Right cardiac atrium (tissue), 5 donors: ENCODE data around the gene CFAP74. TPM values are rescaled to one million over a fixed set of nuclear protein-coding genes. Genes with fewer than 3 reads are reported as not detected.
A peak's percentile ranks its signal among the peaks of the same experiment; 100 is the strongest.

ENCODE experiments used
- ATAC-seq, 2 donors: fragments of 200-7000 bp; cut with Tn5 transposase; one replicate each; pipeline versions ENCODE4 v1.8.0 to v1.9.1; 2020; ENCODE audit warnings: moderate library complexity in 2 of 2, mild to moderate bottlenecking in 1 of 2
- DNase-seq, 3 donors: peaks; one replicate each; pipeline ENCODE4 v3.0.0-alpha.2; 2020
- H3K27ac ChIP-seq: one replicate; pipeline ENCODE4 v1.5.1; 2013; ENCODE audit warnings: mild to moderate bottlenecking, low read length, control low read depth, moderate library complexity
- H3K27me3 ChIP-seq: one replicate; pipeline ENCODE4 v1.6.1; 2013; ENCODE audit not compliant: control insufficient read depth, insufficient read depth
- H3K4me1 ChIP-seq: one replicate; pipeline ENCODE4 v1.6.1; 2013; ENCODE audit warnings: low read length; ENCODE audit not compliant: control insufficient read depth, insufficient read depth
- H3K4me3 ChIP-seq: one replicate; pipeline ENCODE4 v1.5.1; 2013; ENCODE audit warnings: low read length, control low read depth
- H3K9me3 ChIP-seq: one replicate; pipeline ENCODE4 v1.6.1; 2013; ENCODE audit warnings: low read length; ENCODE audit not compliant: control insufficient read depth
- WGBS: extraction: QIAGEN DNeasy Blood & Tissue Kit; methylation state at CpG from one replicate; pipeline ENCODE4 v1.1.7; 2013; 5-methylcytosine and 5-hydroxymethylcytosine counted together
- intact Hi-C, 4 donors: fragments of 100-400 bp; cut with DNase I; formaldehyde crosslinking; loops; one replicate each; pipeline versions ENCODE4 v1.11.0 to v1.14.0; 2022 to 2023
- polyA plus RNA-seq: library from polyadenylated mRNA; stranded (reverse); fragments of 200-250 nt; gene quantifications from one replicate; pipeline ENCODE4 v1.2.3, GENCODE V29; 2013
- total RNA-seq, 4 donors: library from RNA; stranded (reverse); fragmentation: NEBNext Ultra II Directional; extraction: Animal tissue kit (Norgen Biotek cat#: 25700); gene quantifications; one replicate each; pipeline ENCODE4 v1.2.1, GENCODE V29; 2021
- donor health status: healthy with polysubstance abuse.
- donor health status: DM: no; HTN: yes; CAD: no.
- donor health status: DM: no; HTN: no; CAD: no.
- donor health status: DM: no; HTN: yes; CAD: no; lungs with severe emphysema.
- donor health status: DM: yes; HTN: yes; CAD: no.

CFAP74 gene
- total and polyA plus RNA-seq, 5 donors, result 0.11 TPM; not detected in 4

- peak overlapping the region; percentile 67 for H3K4me3 ChIP-seq
- intact Hi-C loops, result loop anchor here in 3 of 4 donors (5.0 to 10.0 kb wide), 2 partner anchors 124 to 126 kb away; no protein-coding TSS in a partner anchor
- WGBS, result 4% methylated on average over 21 of the region's 21 CpGs
- no peaks in the 10 kb centered on the region for H3K4me1 ChIP-seq
- DNase-seq, result peak in 1 of 3 donors; percentile 82
- H3K27ac ChIP-seq, result peak overlapping the region; percentile 61
- peak; percentile 2 to 7 for ATAC-seq
- H3K27me3 ChIP-seq, result no peaks in the 10 kb centered on the region
- H3K9me3 ChIP-seq, result no peaks in the 10 kb centered on the region
These were observed 95.1 kb downstream of the CFAP74 start for GRCh38 chr1:1908506-1908791.

- no peaks in the 10 kb centered on the region for H3K27me3 ChIP-seq
- H3K27ac ChIP-seq, result no peak overlapping the region
- H3K9me3 ChIP-seq, result no peaks in the 10 kb centered on the region
- ATAC-seq (no peak), DNase-seq (peak in 2 of 3 donors; percentile 68 to 76)
- no peaks in the 10 kb centered on the region for H3K4me1 ChIP-seq
- 71% methylated on average over 8 of the region's 8 CpGs for WGBS
- intact Hi-C loops, result loop anchor here in 3 of 4 donors (5.0 to 10.0 kb wide), 2 partner anchors 122 to 125 kb away; no protein-coding TSS in a partner anchor
- no peak overlapping the region for H3K4me3 ChIP-seq
These were observed 96.4 kb downstream of the CFAP74 start for GRCh38 chr1:1907098-1907736.

DNA sequence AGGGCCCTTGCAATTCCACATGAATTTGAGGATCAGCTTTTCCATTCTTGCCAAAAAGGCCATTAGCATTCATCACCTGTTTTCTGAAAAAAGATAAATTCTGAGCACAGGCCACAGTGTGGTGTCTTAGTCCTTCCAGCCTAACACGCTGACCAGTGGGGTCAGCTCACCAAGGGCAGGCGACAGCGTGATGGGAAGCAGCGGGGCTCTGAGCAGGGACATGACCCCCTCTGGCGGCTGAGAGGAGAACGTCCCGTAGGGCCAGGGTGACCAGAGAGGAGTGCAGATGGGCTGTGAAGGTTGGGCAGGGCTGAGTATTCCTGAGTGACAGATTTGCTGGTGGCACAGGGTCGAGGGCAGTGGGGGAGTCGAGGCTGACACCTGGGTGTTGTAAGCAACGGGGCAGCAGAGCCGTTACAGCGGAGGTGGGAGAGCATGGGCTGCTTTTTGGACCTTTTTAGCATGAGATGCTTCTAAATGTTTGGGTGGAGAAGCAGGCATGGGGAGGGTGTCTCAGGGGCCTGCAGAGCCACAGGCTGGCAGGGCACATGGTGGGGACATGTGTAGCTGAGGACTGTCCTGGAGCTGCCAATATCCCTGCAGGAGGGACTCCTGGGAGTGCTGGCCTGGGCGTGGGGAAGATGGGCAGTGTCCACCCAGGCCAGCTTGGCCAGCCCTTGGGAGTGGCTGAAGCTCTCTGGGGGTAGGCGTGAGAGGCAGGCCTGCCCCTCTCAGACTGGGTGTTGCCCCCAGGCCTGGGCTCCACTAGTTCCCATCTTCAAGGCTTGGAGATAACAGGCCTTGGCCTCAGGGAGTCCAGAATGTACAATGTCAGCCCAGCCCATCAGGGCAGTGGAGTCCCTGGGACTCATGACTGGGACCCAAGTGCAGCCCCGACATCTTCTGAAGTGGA lies 97.1 kb downstream of the CFAP74 start:
- Histone ChIP-seq H3K4me1 (no peaks in the 10 kb centered on the region), H3K27ac (peak overlapping the region; percentile 25), H3K27me3 (no peaks in the 10 kb centered on the region), H3K4me3 (no peak overlapping the region), H3K9me3 (no peaks in the 10 kb centered on the region)
- intact Hi-C loops, result loop anchor here in 3 of 4 donors (5.0 to 10.0 kb wide), 2 partner anchors 122 to 124 kb away; no protein-coding TSS in a partner anchor
- ATAC-seq (peak; percentile 69 to 70), DNase-seq (peak; percentile 89 to 94 (median 94))
- 20% methylated on average over 15 of the region's 15 CpGs for WGBS

DNA sequence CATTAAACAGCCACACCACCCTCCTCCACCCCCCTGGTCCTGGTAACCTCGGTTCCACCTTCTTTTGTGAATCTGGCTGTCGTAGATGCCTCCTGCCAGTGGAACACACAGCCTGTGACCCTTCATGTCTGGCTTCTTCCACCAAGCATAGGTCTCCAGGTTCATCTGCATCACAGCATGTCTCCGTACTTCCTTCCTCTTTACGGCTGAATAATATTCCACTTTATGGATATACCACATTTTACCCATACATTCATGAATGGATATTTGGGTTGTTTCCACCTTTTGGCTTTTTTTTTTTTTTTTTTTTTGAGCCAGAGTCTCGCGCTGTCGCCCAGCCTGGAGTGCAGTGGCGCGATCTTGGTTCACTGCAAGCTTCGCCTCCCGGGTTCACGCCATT lies 100.4 kb downstream of the CFAP74 start:
- Histone ChIP-seq H3K27ac (no peak overlapping the region), H3K9me3 (no peaks in the 10 kb centered on the region), H3K4me1 (no peaks in the 10 kb centered on the region), H3K4me3 (no peak overlapping the region), H3K27me3 (no peaks in the 10 kb centered on the region)
- DNase-seq (no peak), ATAC-seq (no peak)
- intact Hi-C loops, result loop anchor here in 1 of 4 donors (10.0 kb wide), 1 partner anchor 118 kb away; no protein-coding TSS in a partner anchor
- 98% methylated on average over 12 of the region's 12 CpGs for WGBS

- H3K4me3 ChIP-seq, result no peak overlapping the region
- ATAC-seq, result no peak
- WGBS, result 81% methylated on average over 13 of the region's 13 CpGs
- intact Hi-C loops, result loop anchor here in 1 of 4 donors (10.0 kb wide), 1 partner anchor 117 kb away; no protein-coding TSS in a partner anchor
- no peaks in the 10 kb centered on the region for H3K9me3 ChIP-seq
- no peak overlapping the region for H3K27ac ChIP-seq
- DNase-seq, result peak in 2 of 3 donors; percentile 36 to 43
- H3K4me1 ChIP-seq, result no peaks in the 10 kb centered on the region
- no peaks in the 10 kb centered on the region for H3K27me3 ChIP-seq
These were observed 101.8 kb downstream of the CFAP74 start for GRCh38 chr1:1901641-1902294.

DNA sequence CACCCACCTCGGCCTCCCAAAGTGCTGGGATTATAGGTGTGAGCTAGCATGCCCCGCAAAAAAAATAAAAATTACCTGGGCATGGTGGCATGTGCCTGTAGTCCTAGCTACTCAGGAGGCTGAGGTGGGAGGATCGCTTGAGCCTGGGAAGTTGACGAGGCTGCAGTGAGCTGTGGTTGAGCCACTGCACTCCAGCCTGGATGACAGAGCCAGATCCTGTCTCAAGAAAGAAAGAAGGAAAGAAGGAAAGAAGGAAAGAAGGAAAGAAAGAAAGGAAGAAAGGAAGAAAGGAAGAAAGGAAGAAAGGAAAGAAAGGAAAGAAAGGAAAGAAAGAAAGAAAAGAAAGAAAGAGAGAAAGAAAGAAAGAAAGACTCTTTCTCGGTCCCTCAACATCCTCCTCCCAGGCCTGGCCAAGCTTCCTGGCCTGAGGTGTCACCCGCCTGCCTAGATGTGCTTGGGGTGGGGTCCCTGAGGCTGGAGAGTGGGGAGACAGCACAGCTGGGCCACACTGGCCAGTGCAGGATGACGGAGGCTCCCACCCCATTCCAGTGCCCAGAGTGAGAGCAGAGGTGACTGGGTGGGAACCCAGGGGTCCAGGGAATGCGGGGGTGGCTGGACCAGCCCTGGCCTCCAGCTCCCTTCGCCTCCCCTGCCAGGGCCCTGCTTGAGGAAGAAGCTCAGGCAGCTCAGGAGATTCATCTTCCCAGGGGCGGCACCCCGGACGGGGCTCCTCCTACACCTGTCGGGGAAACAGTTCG lies 102.5 kb downstream of the CFAP74 start:
- no peak for ATAC-seq
- H3K27me3 ChIP-seq, result no peaks in the 10 kb centered on the region
- WGBS, result 80% methylated on average over 14 of the region's 14 CpGs
- H3K9me3 ChIP-seq, result no peaks in the 10 kb centered on the region
- H3K27ac ChIP-seq, result no peak overlapping the region
- no peak overlapping the region for H3K4me3 ChIP-seq
- no peaks in the 10 kb centered on the region for H3K4me1 ChIP-seq
- peak in 2 of 3 donors; percentile 14 to 33 for DNase-seq
- intact Hi-C loops, result loop anchor here in 1 of 4 donors (10.0 kb wide), 1 partner anchor 116 kb away; no protein-coding TSS in a partner anchor

DNA sequence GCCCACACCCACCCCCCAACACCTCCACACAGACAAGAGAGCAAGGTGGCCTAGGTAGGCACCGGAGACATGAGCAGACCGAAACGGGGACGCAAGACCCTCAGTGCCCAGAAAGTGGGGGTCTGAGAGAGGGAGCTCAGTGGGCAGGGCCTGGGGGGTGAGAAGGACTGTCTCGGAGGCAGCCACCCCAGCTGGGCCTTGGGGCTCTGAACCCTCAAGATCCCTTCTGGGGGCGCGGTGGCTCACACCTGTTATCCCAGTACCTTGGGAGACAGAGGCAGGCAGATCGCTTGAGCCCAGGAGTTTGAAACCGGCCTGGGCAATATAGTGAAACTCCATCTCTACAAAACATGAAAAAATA lies 103.6 kb downstream of the CFAP74 start:
- H3K27ac ChIP-seq, result no peak overlapping the region
- peak in 1 of 2 donors; percentile 22 for ATAC-seq
- H3K9me3 ChIP-seq, result no peaks in the 10 kb centered on the region
- intact Hi-C loops, result loop anchor here in 2 of 4 donors (10.0 kb wide), 1 partner anchor 115 kb away; no protein-coding TSS in a partner anchor
- H3K4me3 ChIP-seq, result no peak overlapping the region
- WGBS, result 91% methylated on average over 9 of the region's 9 CpGs
- H3K4me1 ChIP-seq, result peaks cover 2% of the 10 kb centered on the region
- H3K27me3 ChIP-seq, result no peaks in the 10 kb centered on the region
- peak in 1 of 3 donors; percentile 39 for DNase-seq

GRCh38 chr1:1899266-1899966 lies 104.2 kb downstream of the CFAP74 start:
- DNase-seq, result peak in 2 of 3 donors; percentile 34 to 36
- H3K4me3 ChIP-seq, result no peak overlapping the region
- no peak for ATAC-seq
- 56% methylated on average over 16 of the region's 16 CpGs for WGBS
- H3K9me3 ChIP-seq, result no peaks in the 10 kb centered on the region
- H3K27me3 ChIP-seq, result no peaks in the 10 kb centered on the region
- intact Hi-C loops, result loop anchor here in 1 of 4 donors (10.0 kb wide), 1 partner anchor 115 kb away; no protein-coding TSS in a partner anchor
- no peak overlapping the region for H3K27ac ChIP-seq
- peaks cover 7% of the 10 kb centered on the region for H3K4me1 ChIP-seq

DNA sequence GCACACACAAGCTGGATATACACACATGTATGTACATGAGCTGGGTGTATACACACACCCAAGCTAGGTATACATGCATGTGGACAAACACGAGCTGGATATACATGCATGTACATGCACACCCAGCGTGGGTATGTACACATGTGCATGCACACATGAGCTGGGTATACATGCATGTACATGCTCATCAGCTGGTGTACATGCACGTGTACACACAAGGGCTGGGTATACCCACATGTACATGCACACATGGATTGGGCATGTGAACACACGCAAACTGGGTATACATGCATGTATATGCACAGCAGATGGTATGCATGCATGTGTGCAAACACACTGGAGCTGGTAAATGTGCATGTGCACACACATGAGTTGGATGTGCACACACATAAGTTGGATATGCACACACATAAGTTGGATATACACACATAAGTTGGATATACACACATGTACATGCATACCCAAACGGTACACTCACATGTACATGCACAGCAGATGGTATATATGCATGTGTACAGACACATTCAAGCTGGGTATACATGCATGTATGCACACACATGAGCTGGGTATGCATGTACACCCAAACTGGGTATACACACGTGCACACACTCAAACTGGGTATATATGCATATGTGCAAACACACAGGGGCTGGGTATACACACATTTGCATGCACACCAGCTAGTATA lies 105.2 kb downstream of the CFAP74 start:
- intact Hi-C loops, result loop anchor here in 1 of 4 donors (10.0 kb wide), 1 partner anchor 114 kb away; no protein-coding TSS in a partner anchor
- DNase-seq (no peak), ATAC-seq (no peak)
- no peak overlapping the region for H3K27ac ChIP-seq
- peaks cover 12% of the 10 kb centered on the region for H3K4me1 ChIP-seq
- WGBS, result 95% methylated on average over 6 of the region's 6 CpGs
- H3K9me3 ChIP-seq, result no peaks in the 10 kb centered on the region
- H3K27me3 ChIP-seq, result no peaks in the 10 kb centered on the region
- H3K4me3 ChIP-seq, result no peak overlapping the region
